COLO829 (cell line): ENCODE results near the gene PEX14.
A peak's percentile ranks its signal among the peaks of the same experiment; 100 is the strongest.
"Not testable (repeated sequence)": the region's sequence is repeated elsewhere in the genome, so short reads cannot be mapped to it uniquely, and the experiment has no call there.

ENCODE experiments used
- DNase-seq: peaks from one replicate; pipeline ENCODE4 v3.0.0; 2012; ENCODE audit warnings: low spot score

Gene PEX14

GRCh38 chr1:10450836-10451235, 23.9 kb upstream of the PEX14 start:
- no peak for DNase-seq

DNA sequence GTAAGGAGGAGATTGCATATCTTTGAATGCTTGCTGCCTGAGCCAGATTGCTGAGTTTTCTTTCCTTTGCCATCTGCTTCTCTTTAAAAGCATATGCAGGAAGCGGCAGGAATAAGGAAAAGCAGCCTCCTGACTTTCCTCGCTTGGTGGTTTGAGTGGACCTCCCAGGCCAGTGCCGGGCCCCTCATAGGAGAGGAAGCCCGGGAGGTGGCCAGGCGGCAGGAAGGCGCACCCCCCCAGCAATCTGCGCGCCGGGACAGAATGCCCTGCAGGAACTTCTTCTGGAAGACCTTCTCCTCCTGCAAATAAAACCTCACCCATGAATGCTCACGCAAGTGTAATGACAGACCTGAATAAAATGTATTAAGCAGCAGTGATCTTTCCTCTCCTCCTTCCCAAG, 23.5 kb upstream of the PEX14 start:
- DNase-seq, result no peak

DNA sequence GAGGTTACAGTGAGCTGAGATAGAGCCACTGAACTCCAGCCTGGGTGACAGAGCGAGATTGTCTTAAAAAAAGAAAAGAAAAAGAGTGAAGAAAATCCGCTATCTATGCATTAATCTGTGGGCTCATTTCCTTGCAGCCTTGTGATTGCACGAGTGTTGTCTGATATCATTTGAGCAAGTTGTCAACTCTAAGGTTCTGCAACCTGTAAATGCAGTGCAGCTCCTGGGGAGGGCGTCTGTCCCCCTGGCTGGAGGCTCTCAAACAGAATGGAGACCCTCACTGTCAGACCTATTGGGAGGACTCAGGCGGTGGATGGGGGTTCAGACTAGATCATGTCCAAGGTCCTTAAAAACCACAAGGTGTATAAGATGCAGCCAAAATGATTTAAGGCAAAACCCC, 18.7 kb upstream of the PEX14 start:
- DNase-seq, result no peak

- no peak for DNase-seq
These were observed 18.1 kb upstream of the PEX14 start for GRCh38 chr1:10456661-10457060.

- not testable (repeated sequence) for DNase-seq
These were observed 17.3 kb upstream of the PEX14 start for GRCh38 chr1:10457462-10457861.

DNA sequence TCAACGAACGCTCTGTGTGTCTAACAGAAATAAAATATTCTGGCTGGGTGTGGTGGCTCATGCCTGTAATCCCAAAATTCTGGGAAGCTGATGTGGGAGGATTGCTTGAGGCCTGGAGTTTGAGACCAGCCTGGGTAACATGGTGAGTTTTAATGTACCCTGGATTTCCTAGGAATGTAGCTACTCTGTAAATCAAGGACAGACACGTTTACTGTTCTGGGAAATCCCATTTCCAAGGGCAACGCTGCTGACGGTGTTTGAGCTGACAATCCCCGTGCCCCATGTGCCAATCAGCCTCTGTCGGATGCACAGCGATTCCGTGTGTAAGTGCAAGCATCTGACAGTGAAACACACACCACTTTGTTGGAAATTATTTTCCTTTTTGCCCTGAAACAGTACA, 16.9 kb upstream of the PEX14 start:
- no peak for DNase-seq

DNA sequence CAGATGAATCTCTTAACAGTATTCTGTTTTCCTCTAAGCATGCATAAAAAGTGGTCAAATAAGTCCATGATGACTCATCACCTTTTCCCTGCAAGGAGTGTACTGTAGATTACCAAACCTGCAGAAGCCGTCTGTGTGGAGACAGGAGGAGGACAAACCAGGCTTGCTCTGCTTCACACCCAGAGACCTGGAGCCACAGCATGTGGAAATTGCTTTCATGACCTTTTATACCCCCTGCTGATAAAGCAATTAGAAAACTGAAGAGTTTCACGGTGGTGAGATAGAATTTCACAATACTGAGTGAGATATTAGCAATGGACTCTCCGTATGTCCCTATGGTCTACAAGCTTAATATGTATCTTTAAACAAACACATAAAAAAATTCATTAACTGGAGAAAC, 15.6 kb upstream of the PEX14 start:
- DNase-seq, result no peak

GRCh38 chr1:10467078-10467477, 7.7 kb upstream of the PEX14 start:
- DNase-seq, result no peak

DNA sequence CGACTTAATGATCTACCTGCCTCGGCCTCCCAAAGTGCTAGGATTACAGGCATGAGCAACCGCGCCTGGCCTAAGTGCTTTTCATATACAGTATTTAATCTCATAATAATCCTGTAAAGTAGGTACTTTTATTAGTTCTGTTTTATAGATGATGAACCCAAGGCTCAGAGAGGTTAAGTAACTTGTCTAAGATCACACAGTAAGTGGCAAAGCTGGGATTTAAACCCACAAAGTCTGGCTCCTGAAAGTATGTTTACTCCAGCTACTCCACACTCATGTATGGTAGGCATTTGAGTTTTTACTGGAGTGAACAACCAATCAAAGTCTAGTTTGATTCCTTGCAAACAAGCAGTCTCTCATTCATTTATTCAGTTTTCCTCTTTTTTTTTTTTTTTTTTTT, 4.7 kb upstream of the PEX14 start:
- DNase-seq, result no peak

- DNase-seq, result no peak
These were observed 3.1 kb upstream of the PEX14 start for GRCh38 chr1:10471411-10472219.

DNA sequence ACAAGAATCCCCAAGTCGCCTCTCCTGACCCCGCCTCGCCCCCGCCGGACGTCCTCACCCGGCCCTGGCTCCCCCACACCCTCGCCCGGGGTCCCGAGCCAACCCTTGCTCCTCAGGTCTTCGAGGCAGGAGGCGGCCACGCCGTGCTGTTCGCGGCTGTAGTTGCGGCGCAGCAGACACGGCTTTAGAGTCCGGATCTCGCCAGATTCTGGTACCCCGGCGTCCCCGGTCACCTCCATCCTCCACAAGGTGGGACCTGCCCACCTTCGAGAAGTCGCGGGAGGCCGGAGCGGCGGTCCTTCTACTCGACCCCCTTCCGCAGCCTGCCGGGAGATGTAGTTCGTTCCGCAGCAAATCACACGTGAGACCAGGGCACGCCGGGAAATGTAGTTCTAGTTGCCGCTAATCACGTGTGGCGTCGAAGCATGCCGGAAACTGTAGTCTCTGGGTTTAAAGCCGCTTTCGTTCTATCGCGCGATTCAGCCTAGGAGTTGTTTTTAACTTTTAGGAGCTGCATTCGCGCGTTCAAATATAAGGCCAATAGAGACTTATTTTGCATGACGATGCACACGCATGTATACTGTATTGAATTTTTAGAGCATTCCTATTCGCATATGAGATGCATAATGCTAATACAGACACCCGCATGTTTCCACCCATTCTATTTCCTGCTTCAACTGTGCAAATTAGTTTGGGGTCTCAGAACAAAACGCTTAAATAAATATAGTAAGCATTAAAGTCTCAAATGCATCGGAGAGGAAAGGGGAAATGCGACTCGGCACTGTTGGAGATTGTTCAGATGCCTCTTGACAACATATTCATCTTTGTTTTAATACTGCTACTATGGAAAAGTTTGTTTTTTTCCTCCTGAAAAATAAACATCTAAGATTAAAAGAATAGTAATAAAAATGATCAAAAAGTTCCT, 2.3 kb upstream of the PEX14 start, which contains the start of gene DFFA:
TSS of gene DFFA (minus strand) at position 310 of the 925 bp plus-strand sequence. CDS start at position 239, 71 bp downstream.
- peak; percentile 94 for DNase-seq

DNA sequence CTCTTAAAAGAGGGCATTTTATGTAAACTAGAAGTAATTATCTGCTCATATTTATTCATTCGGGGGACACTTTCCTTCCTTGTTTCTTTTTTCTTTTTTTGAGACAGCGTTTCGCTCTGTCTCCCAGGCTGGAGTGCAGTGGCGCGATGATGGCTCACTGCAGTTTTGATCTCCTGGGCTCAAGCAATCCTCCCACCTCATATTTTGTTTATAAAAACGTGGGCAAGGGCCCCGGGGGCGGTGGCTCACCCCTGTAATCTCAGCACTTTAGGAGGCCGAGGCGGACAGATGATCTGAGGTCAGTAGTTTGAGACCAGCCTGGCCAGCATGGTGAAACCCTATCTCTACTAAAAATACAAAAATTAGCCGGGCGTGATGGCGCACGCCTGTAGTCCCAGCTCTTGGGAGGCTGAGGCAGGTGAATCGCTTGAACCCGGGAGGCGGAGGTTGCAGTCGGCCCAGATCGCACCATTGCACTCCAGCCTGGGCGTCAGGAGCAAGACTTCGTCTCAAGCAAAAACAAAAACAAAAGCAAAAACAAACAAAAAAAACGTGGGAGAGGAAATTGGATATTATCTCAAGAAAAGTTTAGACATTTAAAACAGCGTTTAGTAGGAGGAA, 1.5 kb upstream of the PEX14 start:
- DNase-seq, result no peak

DNA sequence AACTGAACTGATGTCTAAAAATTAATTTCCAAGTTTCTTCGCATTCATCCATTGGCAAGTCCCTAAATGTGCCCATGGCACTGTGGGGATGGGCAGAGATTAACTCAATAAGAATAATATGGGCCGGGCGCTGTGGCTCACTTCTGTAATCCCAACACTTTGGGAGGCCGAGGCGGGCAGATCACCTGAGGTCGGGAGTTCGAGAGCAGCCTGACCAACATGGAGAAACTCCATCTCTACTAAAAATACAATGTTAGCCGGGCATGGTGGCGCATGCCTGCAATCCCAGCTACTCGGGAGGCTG, 489 bp upstream of the PEX14 start:
- not testable (repeated sequence) for DNase-seq

DNA sequence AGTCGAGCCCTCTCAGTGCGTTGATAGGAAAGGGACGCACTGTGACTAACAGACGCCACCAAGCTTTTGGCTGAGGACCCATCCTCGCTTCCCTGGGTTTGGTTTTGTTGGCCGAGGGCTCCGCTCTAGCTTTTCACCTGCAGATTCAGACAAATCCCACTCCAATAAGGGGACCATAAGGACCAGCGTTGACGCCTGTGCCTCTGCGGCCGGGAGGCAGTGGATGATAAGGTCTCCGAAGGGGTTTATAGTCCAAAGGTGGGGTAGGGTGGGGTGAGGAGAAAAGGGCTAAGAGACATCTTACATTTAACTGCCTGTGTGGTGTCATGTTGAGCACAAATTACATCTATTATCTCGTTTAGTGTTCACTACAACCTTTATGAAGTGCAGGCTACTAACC, 760 bp downstream of the PEX14 start:
- DNase-seq, result no peak

DNA sequence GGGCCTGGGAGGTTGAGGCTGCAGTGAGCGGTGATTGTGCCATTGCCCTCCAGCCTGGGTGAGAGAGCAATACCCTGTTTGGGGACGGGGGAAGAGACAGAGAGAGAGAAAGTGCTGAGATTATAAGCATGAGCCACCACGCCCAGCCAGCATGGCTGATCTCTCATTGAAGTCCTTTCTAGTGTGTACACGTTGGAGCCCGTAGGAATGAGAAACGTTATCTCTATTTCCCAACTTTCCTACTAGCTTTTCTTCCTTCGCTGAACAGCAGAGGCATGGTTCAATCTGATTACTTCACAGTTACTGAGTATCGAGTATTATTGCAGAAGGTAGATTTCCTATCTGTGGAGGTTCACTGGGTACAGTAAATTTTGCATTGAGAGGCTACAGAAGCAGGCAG, 4.5 kb downstream of the PEX14 start:
- no peak for DNase-seq

DNA sequence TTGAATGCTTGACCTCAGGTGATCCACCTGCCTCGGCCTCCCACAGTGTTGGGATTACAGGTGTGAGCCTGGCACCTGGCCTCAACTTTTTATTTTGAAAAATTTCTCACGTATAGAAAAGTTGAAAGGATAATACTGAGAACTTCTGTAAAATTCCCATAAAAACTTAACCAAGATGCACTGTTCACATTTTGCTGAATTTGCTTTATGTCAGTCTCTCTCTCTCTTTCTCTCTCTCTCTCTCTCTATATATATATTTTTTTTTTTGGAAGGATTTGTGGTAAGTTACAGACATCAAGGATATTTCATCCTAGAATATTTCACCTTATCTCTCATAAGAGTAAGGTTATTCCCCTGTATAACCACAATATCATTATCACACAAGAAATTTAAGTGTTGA, 5.9 kb downstream of the PEX14 start:
- no peak for DNase-seq

DNA sequence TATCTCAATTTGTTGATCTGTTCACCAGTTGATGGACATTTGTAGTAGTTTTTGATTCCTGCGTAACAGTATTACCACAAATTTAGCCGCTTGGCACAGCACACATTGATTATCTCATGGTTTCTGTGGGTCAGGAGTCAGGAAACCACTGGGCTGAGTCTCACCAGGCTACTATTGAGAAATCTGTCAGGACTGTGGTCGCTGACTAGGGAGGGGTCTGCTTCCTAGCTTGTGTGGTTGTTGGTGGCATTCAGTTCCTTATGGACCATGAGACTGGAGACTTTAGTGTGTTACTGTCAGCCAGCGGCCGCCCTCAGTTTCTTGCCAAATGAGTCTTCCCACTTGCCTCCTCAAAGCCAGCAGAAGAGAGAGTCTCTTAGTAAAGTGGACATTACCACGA, 9.8 kb downstream of the PEX14 start:
- DNase-seq, result no peak

- DNase-seq, result no peak
These were observed 14.7 kb downstream of the PEX14 start for GRCh38 chr1:10489291-10490055.

GRCh38 chr1:10490286-10490970, 15.7 kb downstream of the PEX14 start:
- DNase-seq, result no peak

- no peak for DNase-seq
These were observed 19.6 kb downstream of the PEX14 start for GRCh38 chr1:10494418-10494753.

DNA sequence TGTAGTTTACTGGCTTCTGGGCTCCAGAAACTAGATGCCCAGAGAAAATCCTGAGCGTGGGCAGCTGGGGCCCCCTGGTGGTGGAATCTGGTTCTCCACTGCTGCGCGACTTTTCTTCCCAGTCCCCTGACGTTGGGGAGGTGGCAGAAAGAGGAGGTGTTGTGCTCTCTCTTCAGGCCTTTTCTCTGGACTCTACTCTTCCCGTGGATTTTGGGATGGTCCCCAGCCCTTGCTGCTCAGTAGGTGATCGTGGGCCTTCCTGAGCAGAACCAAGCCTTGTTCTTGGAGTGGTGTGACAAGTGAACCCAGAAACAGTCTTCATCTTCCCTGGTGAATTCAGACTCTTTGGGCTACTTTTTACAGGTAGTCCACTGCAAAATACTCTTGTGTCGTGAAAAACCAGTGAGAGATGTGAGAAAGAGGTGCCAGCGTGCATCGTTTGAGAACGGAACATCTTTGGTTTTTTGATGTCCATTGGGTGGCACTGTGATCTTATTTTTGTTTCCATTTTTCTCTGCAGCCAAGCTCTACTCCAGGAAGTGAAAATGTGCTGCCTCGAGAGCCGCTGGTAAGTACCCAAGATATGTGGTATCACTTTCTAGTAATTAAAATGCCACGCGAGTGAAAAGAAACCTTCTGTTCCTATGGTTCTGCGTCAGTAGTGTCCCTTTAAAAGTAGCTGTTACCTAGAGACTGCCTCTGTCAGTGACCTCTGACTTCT, 20.2 kb downstream of the PEX14 start:
- peak; percentile 73 for DNase-seq
